NAMALWA (cell line): ENCODE data around the gene KRT28.
"Not testable (repeated sequence)": the region's sequence is repeated elsewhere in the genome, so short reads cannot be mapped to it uniquely, and the experiment has no call there.

Experiments
- DNase-seq: peaks from one replicate; pipeline ENCODE4 v3.0.0-alpha.2; 2015; ENCODE audit warnings: low spot score

KRT28 gene

DNA sequence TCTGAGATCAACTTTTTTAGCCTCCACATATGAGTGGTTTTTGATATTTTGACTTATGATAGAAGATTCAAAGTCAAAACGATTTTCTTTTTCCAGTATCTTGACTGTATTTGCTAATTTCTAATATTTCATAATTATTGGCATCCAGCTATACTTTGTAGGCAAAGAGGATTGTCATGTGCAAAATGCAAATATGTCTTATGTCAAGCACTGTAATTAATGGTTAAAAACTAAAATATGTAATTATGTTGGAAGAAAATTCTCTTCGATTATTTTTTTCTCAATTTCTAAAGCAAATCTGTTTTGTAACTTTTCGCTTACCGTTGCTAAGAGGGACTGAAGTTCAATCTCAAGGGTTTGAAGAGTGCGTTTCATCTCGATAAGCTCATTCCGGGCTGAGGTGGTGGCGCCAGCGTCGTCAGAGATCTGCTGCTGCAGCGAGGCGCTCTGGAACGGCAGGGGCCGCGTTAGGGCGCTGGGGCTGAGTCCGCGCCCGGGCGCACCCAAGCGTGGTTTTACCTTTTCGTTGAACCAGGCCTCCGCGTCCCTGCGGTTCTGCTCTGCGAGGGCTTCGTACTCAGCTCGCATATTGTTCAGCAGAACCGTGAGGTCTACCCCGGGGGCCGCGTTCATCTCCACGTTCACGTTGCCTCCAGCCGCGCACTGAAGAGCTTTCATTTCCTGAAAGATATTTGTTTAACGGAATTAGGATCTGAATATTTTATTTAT lies 20.4 kb downstream of the KRT28 start:
- no peak for DNase-seq

DNA sequence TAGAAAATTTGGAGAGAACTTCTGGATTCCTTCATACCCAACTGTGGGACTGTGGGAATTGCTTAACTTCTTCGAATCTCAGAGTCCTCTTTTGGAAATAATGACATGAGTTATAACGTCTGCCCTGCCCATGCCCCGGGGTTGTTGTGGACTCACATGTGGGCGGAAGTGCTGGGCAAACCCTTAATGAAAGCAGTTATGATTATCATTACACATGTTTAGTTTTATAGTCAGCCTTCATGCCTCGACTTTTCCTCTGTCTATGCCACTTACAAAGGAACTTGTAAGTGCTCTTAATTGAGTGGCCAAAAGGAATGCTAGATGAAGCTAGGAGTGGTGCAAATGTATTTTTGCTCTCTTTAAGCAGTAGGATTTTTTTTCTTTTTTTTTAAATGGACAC lies 21.3 kb downstream of the KRT28 start:
- no peak for DNase-seq

DNA sequence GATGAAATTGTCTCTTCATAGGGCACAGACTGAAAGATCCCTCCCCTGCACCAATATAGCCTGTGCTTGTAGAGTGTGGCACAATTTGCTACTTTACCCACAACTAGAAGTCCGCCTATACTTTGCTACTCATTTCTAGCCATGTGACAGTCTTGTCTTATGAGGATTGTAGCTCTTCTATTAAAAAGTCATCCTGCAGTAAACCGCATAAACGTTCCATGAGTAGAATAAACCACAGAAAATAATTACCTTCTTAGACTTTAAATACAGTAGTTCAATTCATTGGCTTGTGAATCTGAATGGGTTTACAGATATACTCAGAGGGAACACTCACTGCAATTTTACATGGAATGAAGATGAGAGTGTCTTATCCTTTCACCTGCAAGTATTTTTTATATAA lies 21.8 kb downstream of the KRT28 start:
- DNase-seq = no peak

DNA sequence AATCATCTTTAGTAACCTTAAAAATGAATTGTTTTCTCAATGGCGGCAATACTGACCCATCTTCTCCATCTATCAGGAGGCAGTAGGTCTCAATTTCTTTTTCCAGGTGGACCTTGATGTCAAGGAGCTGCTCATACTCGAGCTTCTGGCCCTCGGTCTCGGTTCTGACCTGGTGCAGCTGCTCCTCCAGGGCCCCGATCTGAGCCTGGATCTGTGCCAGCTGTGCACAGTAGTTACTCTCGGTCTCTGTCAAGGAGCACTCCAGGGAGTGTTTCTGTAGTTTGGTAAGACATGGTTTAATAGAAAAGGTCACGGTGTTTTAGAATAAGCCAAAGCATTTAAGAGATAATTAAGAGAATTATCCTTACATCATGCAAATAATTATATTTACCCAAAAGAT lies 22.3 kb downstream of the KRT28 start:
- no peak for DNase-seq

DNA sequence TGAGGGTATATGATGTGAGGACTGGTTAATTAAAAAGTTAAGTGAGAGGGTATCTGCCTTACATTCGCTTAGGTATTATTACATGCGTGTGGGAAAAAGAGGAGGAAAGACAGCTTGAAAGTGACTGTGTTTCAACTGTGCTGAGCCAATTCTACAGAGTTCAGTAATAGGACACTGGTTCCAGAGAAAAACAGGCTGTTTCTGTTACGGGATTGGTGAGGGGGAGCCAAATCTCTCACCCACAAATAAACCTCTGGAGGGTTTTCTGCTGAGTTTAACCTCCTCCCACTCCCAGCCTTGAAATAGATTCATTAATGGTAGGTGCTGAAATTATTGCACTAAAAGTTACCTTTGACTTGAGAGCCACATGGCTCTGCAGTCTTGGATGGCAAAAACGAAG lies 23.8 kb downstream of the KRT28 start:
- DNase-seq = no peak

DNA sequence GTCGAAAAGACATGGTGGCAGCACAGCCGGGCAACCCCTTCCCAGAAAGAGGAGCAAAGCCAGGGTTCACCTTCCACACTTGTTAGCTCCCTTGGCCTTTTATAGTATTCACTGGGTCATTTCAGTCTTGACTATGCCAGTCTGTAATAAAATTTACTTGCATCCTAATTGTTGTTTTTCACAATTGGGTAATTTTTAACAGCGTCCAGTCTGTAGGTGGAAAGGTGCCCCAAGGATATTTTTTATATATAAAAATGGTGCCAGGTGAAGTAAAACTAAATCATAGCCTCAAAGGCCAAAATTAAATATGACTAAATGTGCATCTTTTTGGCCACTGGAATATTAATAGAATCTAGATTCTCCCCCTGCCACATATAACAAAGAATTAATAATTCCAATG lies 27.7 kb downstream of the KRT28 start, which contains the start of gene KRT26:
TSS of gene KRT26 (minus strand) at position 101 of the 400 bp plus-strand sequence. CDS start at position 13, 88 bp downstream.
- no peak for DNase-seq

DNA sequence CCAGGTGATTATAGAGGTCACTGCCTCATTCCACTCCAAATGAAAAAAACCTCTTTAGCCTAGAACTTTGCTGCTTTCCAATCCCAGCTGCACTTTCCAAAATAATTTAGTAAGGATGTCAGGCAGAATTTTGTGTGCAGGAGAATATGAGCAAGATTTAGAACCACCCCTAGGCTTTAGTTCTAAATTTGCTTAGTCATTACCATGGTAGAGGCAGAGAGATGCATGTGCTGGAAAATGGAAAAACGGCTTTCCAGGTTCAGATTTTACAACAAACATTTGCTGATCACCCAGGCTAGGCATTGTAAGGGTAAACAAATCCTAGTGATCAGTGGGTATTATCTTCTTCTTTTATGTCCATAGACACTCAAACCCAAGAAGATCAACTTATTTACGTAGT lies 34.1 kb downstream of the KRT28 start:
- no peak for DNase-seq

DNA sequence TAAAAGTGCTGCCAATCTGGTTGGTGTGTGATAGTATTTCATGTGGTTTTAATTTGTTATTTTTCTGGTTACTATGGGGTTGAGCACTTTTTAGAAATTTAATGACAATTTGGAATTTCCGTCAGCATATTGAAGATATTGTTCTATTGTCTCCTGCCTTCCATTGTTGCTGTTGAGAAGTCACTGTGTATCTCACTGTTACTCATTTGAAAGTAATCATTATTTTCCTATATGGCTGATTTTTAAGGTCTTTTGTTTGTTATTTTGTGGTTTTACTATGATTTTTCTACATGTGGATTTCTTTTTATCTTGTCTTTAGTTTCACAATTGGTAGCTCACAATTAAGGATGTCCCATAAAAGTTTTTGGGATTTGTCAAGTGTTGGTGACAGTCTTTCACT lies 36.0 kb downstream of the KRT28 start:
- DNase-seq = no peak

DNA sequence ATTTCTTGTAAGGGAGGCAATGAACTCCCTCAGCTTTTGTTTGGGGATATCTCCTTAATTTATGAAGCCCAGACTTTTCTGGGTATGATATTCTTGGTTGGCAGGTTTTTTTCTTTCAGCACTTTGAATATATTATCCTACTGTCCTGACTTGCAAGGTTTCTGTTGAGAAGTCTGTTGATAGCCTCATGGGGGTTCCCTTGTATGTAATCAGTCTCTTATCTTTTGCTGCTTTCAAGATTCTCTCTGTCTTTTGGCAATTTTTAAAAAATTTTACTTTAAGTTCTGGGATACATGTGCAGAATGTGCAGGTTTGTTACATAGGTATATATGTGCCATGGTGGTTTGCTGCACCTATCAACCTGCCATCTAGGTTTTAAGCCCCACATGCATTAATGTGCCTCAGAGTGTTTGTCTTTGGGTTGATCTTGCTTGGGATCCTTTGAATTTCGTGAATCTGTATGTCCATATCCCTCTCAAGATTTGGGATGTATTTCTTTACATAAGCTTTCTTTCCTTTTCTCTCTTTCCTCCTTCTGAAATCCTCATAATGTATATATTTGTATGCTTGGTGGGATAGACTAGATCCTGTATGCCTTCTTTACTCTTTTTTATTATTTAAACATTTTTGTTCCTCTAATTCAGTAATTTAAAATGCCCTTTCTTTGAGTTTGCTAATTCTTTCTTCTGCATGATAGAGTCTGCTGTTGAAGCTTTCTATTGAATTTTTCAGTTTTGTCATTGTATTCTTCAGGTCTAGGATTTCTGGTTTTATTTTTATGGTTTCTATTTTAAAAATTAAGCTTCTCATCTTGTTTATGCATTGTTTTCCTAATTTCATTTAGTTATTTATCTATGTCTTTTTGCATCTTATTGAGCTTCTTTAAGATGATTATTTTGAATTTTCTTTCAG lies 39.4 kb downstream of the KRT28 start:
- DNase-seq = no peak

DNA sequence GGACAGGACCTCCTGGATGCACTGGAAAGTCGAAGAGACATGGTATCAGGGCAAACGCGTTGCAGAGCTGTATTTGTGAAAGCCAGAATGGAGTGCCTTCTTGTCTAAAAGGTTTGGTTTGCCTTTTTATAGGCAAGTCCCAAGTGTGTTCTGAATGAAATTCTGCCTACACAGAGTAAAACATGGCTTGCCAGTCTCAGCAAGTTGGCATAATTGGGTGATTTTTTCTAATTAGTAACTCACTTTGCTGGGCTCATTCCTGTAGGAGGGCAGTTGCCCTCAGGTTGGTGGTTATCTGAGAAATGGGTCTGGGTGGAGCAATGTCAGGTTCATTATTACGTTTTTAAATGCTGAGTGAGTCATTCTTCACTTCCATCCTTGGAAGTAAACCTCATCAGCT lies 44.5 kb downstream of the KRT28 start, which contains the start of gene KRT25:
TSS of gene KRT25 (minus strand) at position 101 of the 400 bp plus-strand sequence. CDS start at position 41, 60 bp downstream.
- DNase-seq = no peak

DNA sequence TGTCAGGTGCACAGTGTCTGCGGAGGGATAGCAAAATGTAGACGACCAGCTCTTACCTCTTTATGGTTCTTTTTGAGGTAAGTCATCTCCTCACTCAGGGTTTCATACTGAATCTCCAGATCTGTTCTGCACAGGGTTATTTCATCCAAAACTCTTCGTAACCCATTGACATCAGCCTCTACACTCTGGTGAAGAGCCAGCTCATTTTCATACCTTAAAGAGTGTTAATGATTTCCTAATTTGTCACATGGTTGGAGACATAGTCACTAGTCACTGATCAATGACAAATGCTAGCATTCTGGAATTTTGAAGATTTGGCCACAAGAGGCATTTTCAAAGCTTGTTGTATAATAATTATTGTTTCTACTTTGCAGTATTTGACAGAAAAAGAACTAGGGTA lies 46.0 kb downstream of the KRT28 start:
- DNase-seq = no peak

DNA sequence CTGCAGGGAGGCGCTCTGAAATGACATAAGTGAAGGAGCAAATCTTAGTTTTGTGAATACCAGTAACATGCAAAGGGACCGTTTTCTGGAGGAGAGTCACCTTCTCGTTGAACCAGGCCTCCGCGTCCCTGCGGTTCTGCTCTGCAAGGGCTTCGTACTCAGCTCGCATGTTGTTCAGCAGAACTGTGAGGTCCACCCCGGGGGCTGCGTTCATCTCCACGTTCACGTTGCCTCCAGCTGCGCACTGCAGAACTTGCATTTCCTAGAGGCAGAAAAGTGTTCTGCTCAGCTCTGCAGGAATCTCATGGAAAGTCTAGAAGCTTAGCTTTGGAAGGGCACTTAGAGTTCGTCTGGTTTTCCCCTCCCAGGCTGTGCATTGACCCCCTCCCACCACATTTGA lies 48.7 kb downstream of the KRT28 start:
- DNase-seq = no peak

DNA sequence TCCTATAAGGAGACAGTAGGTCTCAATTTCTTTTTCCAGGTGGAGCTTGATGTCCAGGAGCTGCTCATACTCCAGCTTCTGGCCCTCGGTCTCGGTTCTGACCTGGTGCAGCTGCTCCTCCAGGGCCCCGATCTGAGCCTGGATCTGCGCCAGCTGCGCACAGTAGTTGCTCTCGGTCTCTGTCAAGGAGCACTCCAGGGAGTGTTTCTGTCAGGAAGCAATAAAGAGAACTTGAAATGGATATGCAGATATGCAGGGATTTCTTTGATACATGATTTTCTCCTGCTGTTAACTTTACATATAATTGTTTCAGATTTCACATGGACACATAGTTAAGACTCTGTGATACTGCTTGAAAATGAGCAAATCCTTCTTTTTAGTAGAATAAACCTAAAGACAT lies 49.4 kb downstream of the KRT28 start:
- no peak for DNase-seq

DNA sequence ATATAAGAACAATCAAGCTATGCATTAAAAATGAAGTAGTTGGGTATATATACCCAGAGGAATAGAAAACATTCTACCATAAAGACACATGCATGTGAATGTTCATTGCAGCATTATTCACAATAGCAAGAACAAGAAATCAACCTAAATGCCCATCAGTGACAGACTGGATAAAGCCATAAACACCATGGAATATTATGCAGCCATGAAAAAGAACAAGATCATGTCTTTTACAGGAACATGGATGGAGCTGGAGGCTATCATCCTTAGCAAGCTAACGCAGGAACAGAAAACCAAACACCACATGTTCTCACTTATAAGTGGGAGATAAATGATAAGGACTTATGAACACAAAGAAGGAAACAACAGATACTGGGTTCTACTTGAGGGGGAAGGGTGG lies 51.1 kb downstream of the KRT28 start:
- not testable (repeated sequence) for DNase-seq
